ENCODE measurements around the gene METTL23.

GRCh38 chr17:76688165-76688622 lies 38.4 kb upstream of the METTL23 start:
- no peak for TF ChIP-seq GATA2 (IDR thresholded peaks at IDR 0.05; ENCODE audit: low read depth, low read length)
- TF ChIP-seq GATA3 (IDR thresholded peaks at IDR 0.05; ENCODE audit: low read depth, low read length): no peak

All from SH-SY5Y (cell line).